Transverse colon (tissue), 4 donors: Measurements from ENCODE around the gene DYNC1LI1. TPM values are rescaled to one million over a fixed set of nuclear protein-coding genes. Genes with fewer than 3 reads are reported as not detected.

ENCODE experiments used
- DNase-seq: peaks from one replicate; pipeline ENCODE4 v3.0.0-alpha.2; 2019
- H3K27ac ChIP-seq, 4 donors: fragments of 200-600 bp; sonication (generic); 2 replicates each; pipeline ENCODE4 v1.5.1; 2016 to 2018; ENCODE audit warnings: inconsistent platforms in 4 of 4
- H3K27me3 ChIP-seq: fragments of 200-600 bp; sonication (generic); 2 replicates; pipeline ENCODE4 v1.5.1; 2017; ENCODE audit warnings: inconsistent platforms
- H3K36me3 ChIP-seq, 4 donors: fragments of 200-600 bp; sonication (generic); 2 replicates each; pipeline ENCODE4 v1.5.1; 2017 to 2019; ENCODE audit warnings: inconsistent platforms in 4 of 4
- H3K4me1 ChIP-seq, 4 donors: fragments of 200-600 bp; sonication (generic); 2 replicates each; pipeline ENCODE4 v1.5.1; 2017 to 2020; ENCODE audit warnings: inconsistent platforms in 4 of 4
- H3K4me3 ChIP-seq, 4 donors: fragments of 200-600 bp; sonication (generic); 1 replicate in 1 of 4; 2 replicates in 3 of 4; pipeline versions ENCODE4 v1.5.1 to v1.6.1; 2017 to 2019; ENCODE audit warnings: inconsistent platforms in 4 of 4
- H3K9me3 ChIP-seq, 2 donors: fragments of 200-600 bp; sonication (generic); 2 replicates each; pipeline ENCODE4 v1.5.1; 2017 to 2019; ENCODE audit warnings: inconsistent platforms in 2 of 2
- CTCF ChIP-seq, 5 experiments: fragments of 200-600 bp in 3 of 5; fragments of 450-650 bp in 2 of 5; sonication (generic) in 3 of 5; IDR thresholded peaks; 1 replicate in 2 of 5; 2 replicates in 3 of 5; pipeline ENCODE4 v1.5.1; 2016 to 2017; ENCODE audit warnings: antibody characterized with exemption in 5 of 5, inconsistent platforms in 3 of 5, mild to moderate bottlenecking in 2 of 5, moderate library complexity in 1 of 5
- EP300 ChIP-seq: sonication (generic); formaldehyde crosslinking; IDR thresholded peaks from one replicate; pipeline ENCODE4 v1.6.1; 2017; ENCODE audit warnings: antibody characterized with exemption, low read depth
- POLR2A ChIP-seq: fragments of 450-650 bp; IDR thresholded peaks from one replicate; pipeline ENCODE4 v1.6.1; 2016; ENCODE audit warnings: antibody characterized with exemption, mild to moderate bottlenecking, moderate library complexity
- POLR2AphosphoS5 ChIP-seq, 3 donors: sonication (generic); formaldehyde crosslinking; IDR thresholded peaks; one replicate each; pipeline ENCODE4 v1.6.1; 2016; ENCODE audit warnings: antibody characterized with exemption in 3 of 3
- WGBS, 2 donors: methylation state at CpG; one replicate each; pipeline ENCODE4 v1.1.5; 2018; ENCODE audit warnings: low coverage in 1 of 2; 5-methylcytosine and 5-hydroxymethylcytosine counted together
- in situ Hi-C, 4 donors: fragments of 200-750 bp; cut with MboI; loops; one replicate each; pipeline versions ENCODE4 v1.15.0 to v1.15.1; 2017; ENCODE audit warnings: low sequenced_read_pairs in 3 of 4, low pct_ligation_motif_present in 1 of 4, low pct_unique_long_range_greater_than_20kb in 1 of 4
- intact Hi-C: fragments of 100-400 bp; cut with DNase I; formaldehyde crosslinking; loops from one replicate; pipeline ENCODE4 v1.15.1; 2023; ENCODE audit warnings: low total_unique reads
- total RNA-seq, 4 donors: library from RNA; depleted of rRNA; stranded (reverse); fragments of >200 nt; gene quantifications; one replicate each; pipeline ENCODE4 v1.1.0, GENCODE V29; 2016

Gene DYNC1LI1
- total RNA-seq, 4 donors from 2014 or later: 2.4 to 25.9 (median 12.1) TPM

- TF ChIP-seq POLR2A (no peak), EP300 (no peak), POLR2AphosphoS5 (IDR thresholded peaks at IDR 0.05) (no peak), CTCF (IDR thresholded peaks at IDR 0.05) (no peak)
- Histone ChIP-seq H3K4me1 (peaks cover 0 to 12% (median 0%) of the 10 kb centered on the region in 4 donors), H3K27ac (peak overlapping the region; percentile 26 to 44 (median 35)), H3K4me3 (no peak overlapping the region), H3K9me3 (no peaks in the 10 kb centered on the region), H3K36me3 (no peaks in the 10 kb centered on the region), H3K27me3 (no peaks in the 10 kb centered on the region)
- in situ Hi-C loops (no loop called here), intact Hi-C loops (no loop called here)
- DNase-seq: no peak
- 49 to 52% methylated on average over 6 to 9 of the region's 9 CpGs for WGBS, 2 donors
Observed at GRCh38 chr3:32577581-32578556, 7.2 kb upstream of the DYNC1LI1 start.

DNA sequence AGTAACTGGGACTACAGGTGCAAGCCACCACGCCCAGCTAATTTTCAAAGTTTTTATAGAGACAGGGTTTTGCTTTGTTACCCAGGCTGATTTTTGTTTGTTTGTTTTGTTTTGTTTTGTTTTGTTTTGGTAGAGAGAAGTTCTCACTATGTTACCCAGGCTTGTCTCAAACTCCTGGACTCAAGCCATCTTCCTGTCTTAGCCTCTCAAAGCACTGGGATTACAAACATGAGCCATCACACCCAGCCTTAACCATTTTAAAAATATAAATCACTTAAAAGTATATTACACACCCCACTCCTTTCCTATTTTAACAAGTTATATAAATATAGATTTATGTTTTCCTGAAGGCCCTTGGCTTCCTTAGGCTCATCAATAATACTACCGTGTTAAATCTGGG, 6.5 kb upstream of the DYNC1LI1 start:
- Histone ChIP-seq H3K27ac (peak overlapping the region in 3 of 4 donors; percentile 26 to 44 (median 37)), H3K4me1 (peaks cover 0 to 12% (median 0%) of the 10 kb centered on the region in 4 donors), H3K27me3 (no peaks in the 10 kb centered on the region), H3K9me3 (no peaks in the 10 kb centered on the region), H3K4me3 (no peak overlapping the region), H3K36me3 (no peaks in the 10 kb centered on the region)
- 70 to 100% methylated on average over 1 to 2 of the region's 2 CpGs for WGBS, 2 donors
- in situ Hi-C loops (no loop called here), intact Hi-C loops (no loop called here)
- DNase-seq: no peak
- TF ChIP-seq POLR2AphosphoS5 (IDR thresholded peaks at IDR 0.05) (no peak), CTCF (IDR thresholded peaks at IDR 0.05) (no peak), POLR2A (no peak), EP300 (no peak)

- in situ Hi-C loops: no loop called here
- no peak for DNase-seq
- H3K4me1 ChIP-seq: peaks cover 0 to 16% (median 6%) of the 10 kb centered on the region in 4 donors
- no peaks in the 10 kb centered on the region for H3K9me3 ChIP-seq
- WGBS, 2 donors: 80 to 89% methylated on average over 1 to 2 of the region's 2 CpGs
- no peaks in the 10 kb centered on the region for H3K36me3 ChIP-seq
- intact Hi-C loops: no loop called here
- H3K27ac ChIP-seq: no peak overlapping the region
- H3K27me3 ChIP-seq: no peaks in the 10 kb centered on the region
- TF ChIP-seq EP300 (no peak), POLR2A (no peak), CTCF (IDR thresholded peaks at IDR 0.05) (no peak), POLR2AphosphoS5 (IDR thresholded peaks at IDR 0.05) (no peak)
- no peak overlapping the region for H3K4me3 ChIP-seq
Observed at GRCh38 chr3:32575451-32576113, 4.9 kb upstream of the DYNC1LI1 start.

DNA sequence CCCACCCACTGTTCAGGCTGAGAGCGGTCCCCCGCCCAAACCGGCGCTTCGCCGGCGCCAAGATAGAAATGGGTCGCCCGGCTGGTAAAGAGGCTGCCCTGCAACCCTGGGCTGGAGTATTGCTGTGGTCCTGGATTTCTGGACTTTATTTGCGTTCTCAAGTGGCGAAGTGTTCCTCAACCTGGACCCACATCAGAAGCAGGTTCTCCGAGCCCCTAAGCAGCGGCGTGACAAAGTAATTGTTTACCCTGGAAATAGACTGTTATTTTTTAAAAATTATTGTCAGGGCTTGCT, 481 bp upstream of the DYNC1LI1 start:
- 0 to 1% methylated on average over 3 to 14 of the region's 14 CpGs for WGBS, 2 donors
- no peak for DNase-seq
- intact Hi-C loops (no loop called here), in situ Hi-C loops (no loop called here)
- Histone ChIP-seq H3K4me3 (peak overlapping the region; percentile 57 to 75 (median 74)), H3K4me1 (peaks cover 0 to 22% (median 12%) of the 10 kb centered on the region in 4 donors), H3K27me3 (no peaks in the 10 kb centered on the region), H3K27ac (peak overlapping the region; percentile 94 to 99 (median 96)), H3K36me3 (no peaks in the 10 kb centered on the region), H3K9me3 (no peaks in the 10 kb centered on the region)
- TF ChIP-seq POLR2AphosphoS5 (IDR thresholded peaks at IDR 0.05) (no peak), CTCF (IDR thresholded peaks at IDR 0.05) (no peak), POLR2A (no peak), EP300 (no peak)
